HG03060 (cell line): Measurements from ENCODE around the gene TFEB.

Source experiments
- ATAC-seq: cut with Tn5 transposase; IDR thresholded peaks from one replicate; pipeline ENCODE4 v1.9.1; 2021; ENCODE audit warnings: low read depth, moderate number of reproducible peaks; ENCODE audit not compliant: unreplicated experiment

The TFEB gene

GRCh38 chr6:41642960-41643898, 92.2 kb downstream of the TFEB start:
- ATAC-seq = no peak

GRCh38 chr6:41642090-41642959, 93.1 kb downstream of the TFEB start:
- no peak for ATAC-seq

GRCh38 chr6:41641352-41641925, 94.0 kb downstream of the TFEB start:
- no peak for ATAC-seq

- no peak for ATAC-seq
Measured at GRCh38 chr6:41640426-41640825, 95.0 kb downstream of the TFEB start.

GRCh38 chr6:41639809-41640371, 95.5 kb downstream of the TFEB start:
- ATAC-seq = no peak

GRCh38 chr6:41638935-41639808, 96.2 kb downstream of the TFEB start:
- ATAC-seq = no peak

GRCh38 chr6:41638002-41638934, 97.1 kb downstream of the TFEB start, which contains the start of gene MDFI:
Gene MDFI (plus strand): TSS chr6:41638468. CDS start chr6:41638750, 282 bp downstream.
- no peak for ATAC-seq

- no peak for ATAC-seq
Measured at GRCh38 chr6:41637194-41638001, 98.0 kb downstream of the TFEB start.

- no peak for ATAC-seq
Measured at GRCh38 chr6:41636833-41637193, 98.6 kb downstream of the TFEB start.

GRCh38 chr6:41635365-41635764, 100.0 kb downstream of the TFEB start:
- ATAC-seq = no peak

- no peak for ATAC-seq
Measured at GRCh38 chr6:41634657-41635056, 100.8 kb downstream of the TFEB start.
